ENCODE results near the gene GPX1. TPM values are rescaled to one million over a fixed set of nuclear protein-coding genes. Genes with fewer than 3 reads are reported as not detected.

The GPX1 gene
- polyA plus RNA-seq, 4 donors, result 183 to 419 (median 337) TPM

- 95 to 97% (median 96%) methylated on average over 7 of the region's 7 CpGs for WGBS, 3 donors
- H3K27me3 ChIP-seq (ENCODE audit: control insufficient read depth in 3 of 3, insufficient read depth in 3 of 3, low read length in 3 of 3), result no peaks in the 10 kb centered on the region
- no peak for FAIRE-seq
Measured at GRCh38 chr3:49324768-49325167, 33.4 kb downstream of the GPX1 start.

GRCh38 chr3:49316696-49317457, 41.3 kb downstream of the GPX1 start:
- DNase-seq (no peak), FAIRE-seq (no peak)
- Histone ChIP-seq H3K27ac (ENCODE audit: low read depth in 1 of 3, low read length in 2 of 3) (no peak overlapping the region), H3K9me3 (ENCODE audit: control insufficient read depth in 2 of 2, insufficient read depth in 1 of 2, low read depth in 1 of 2, low read length in 1 of 2) (no peaks in the 10 kb centered on the region), H3K36me3 (ENCODE audit: control insufficient read depth in 3 of 3, insufficient read depth in 2 of 3, low read depth in 1 of 3, low read length in 3 of 3) (peaks cover 19 to 76% (median 24%) of the 10 kb centered on the region in 3 donors), H3K4me1 (ENCODE audit: control insufficient read depth in 3 of 3, insufficient read depth in 2 of 3, low read depth in 1 of 3, low read length in 2 of 3) (no peaks in the 10 kb centered on the region), H3K27me3 (ENCODE audit: control insufficient read depth in 3 of 3, insufficient read depth in 3 of 3, low read length in 3 of 3) (no peaks in the 10 kb centered on the region), H3K4me3 (ENCODE audit: low read depth in 1 of 3, low read length in 3 of 3) (no peak overlapping the region)
- 91 to 97% (median 96%) methylated on average over 16 of the region's 16 CpGs for WGBS, 3 donors

More at GRCh38 chr3:49324768-49325167, 33.4 kb downstream of the GPX1 start:
- H3K27ac ChIP-seq (ENCODE audit: low read depth in 1 of 3, low read length in 2 of 3), result no peak overlapping the region
- H3K36me3 ChIP-seq (ENCODE audit: control insufficient read depth in 3 of 3, insufficient read depth in 2 of 3, low read depth in 1 of 3, low read length in 3 of 3), result peaks cover 12 to 72% (median 20%) of the 10 kb centered on the region in 3 donors
- no peaks in the 10 kb centered on the region for H3K9me3 ChIP-seq (ENCODE audit: control insufficient read depth in 2 of 2, insufficient read depth in 1 of 2, low read depth in 1 of 2, low read length in 1 of 2)
- no peaks in the 10 kb centered on the region for H3K4me1 ChIP-seq (ENCODE audit: control insufficient read depth in 3 of 3, insufficient read depth in 2 of 3, low read depth in 1 of 3, low read length in 2 of 3)
- no peak for DNase-seq
- no peak overlapping the region for H3K4me3 ChIP-seq (ENCODE audit: low read depth in 1 of 3, low read length in 3 of 3)

GRCh38 chr3:49313896-49314688, 44.1 kb downstream of the GPX1 start:
- no peak overlapping the region for H3K4me3 ChIP-seq (ENCODE audit: low read depth in 1 of 3, low read length in 3 of 3)
- H3K27ac ChIP-seq (ENCODE audit: low read depth in 1 of 3, low read length in 2 of 3), result no peak overlapping the region
- no peaks in the 10 kb centered on the region for H3K27me3 ChIP-seq (ENCODE audit: control insufficient read depth in 3 of 3, insufficient read depth in 3 of 3, low read length in 3 of 3)
- H3K9me3 ChIP-seq (ENCODE audit: control insufficient read depth in 2 of 2, insufficient read depth in 1 of 2, low read depth in 1 of 2, low read length in 1 of 2), result no peaks in the 10 kb centered on the region
- DNase-seq (no peak), FAIRE-seq (no peak)
- peaks cover 19 to 80% (median 22%) of the 10 kb centered on the region in 3 donors for H3K36me3 ChIP-seq (ENCODE audit: control insufficient read depth in 3 of 3, insufficient read depth in 2 of 3, low read depth in 1 of 3, low read length in 3 of 3)
- H3K4me1 ChIP-seq (ENCODE audit: control insufficient read depth in 3 of 3, insufficient read depth in 2 of 3, low read depth in 1 of 3, low read length in 2 of 3), result no peaks in the 10 kb centered on the region
- WGBS, 3 donors, result 92 to 100% (median 95%) methylated on average over 1 of the region's 1 CpG

GRCh38 chr3:49311283-49311682, 46.9 kb downstream of the GPX1 start:
- Histone ChIP-seq H3K4me1 (ENCODE audit: control insufficient read depth in 3 of 3, insufficient read depth in 2 of 3, low read depth in 1 of 3, low read length in 2 of 3) (no peaks in the 10 kb centered on the region), H3K4me3 (ENCODE audit: low read depth in 1 of 3, low read length in 3 of 3) (no peak overlapping the region), H3K36me3 (ENCODE audit: control insufficient read depth in 3 of 3, insufficient read depth in 2 of 3, low read depth in 1 of 3, low read length in 3 of 3) (peaks cover 12 to 72% (median 19%) of the 10 kb centered on the region in 3 donors), H3K9me3 (ENCODE audit: control insufficient read depth in 2 of 2, insufficient read depth in 1 of 2, low read depth in 1 of 2, low read length in 1 of 2) (no peaks in the 10 kb centered on the region), H3K27me3 (ENCODE audit: control insufficient read depth in 3 of 3, insufficient read depth in 3 of 3, low read length in 3 of 3) (no peaks in the 10 kb centered on the region), H3K27ac (ENCODE audit: low read depth in 1 of 3, low read length in 2 of 3) (no peak overlapping the region)
- WGBS, 3 donors, result 93 to 97% (median 95%) methylated on average over 3 of the region's 3 CpGs
- no peak for FAIRE-seq
- no peak for DNase-seq

- Histone ChIP-seq H3K4me1 (ENCODE audit: control insufficient read depth in 3 of 3, insufficient read depth in 2 of 3, low read depth in 1 of 3, low read length in 2 of 3) (no peaks in the 10 kb centered on the region), H3K36me3 (ENCODE audit: control insufficient read depth in 3 of 3, insufficient read depth in 2 of 3, low read depth in 1 of 3, low read length in 3 of 3) (peaks cover 15 to 74% (median 22%) of the 10 kb centered on the region in 3 donors), H3K27ac (ENCODE audit: low read depth in 1 of 3, low read length in 2 of 3) (no peak overlapping the region), H3K4me3 (ENCODE audit: low read depth in 1 of 3, low read length in 3 of 3) (no peak overlapping the region), H3K27me3 (ENCODE audit: control insufficient read depth in 3 of 3, insufficient read depth in 3 of 3, low read length in 3 of 3) (no peaks in the 10 kb centered on the region), H3K9me3 (ENCODE audit: control insufficient read depth in 2 of 2, insufficient read depth in 1 of 2, low read depth in 1 of 2, low read length in 1 of 2) (no peaks in the 10 kb centered on the region)
- FAIRE-seq, result no peak
- no peak for DNase-seq
- WGBS, 3 donors, result 97 to 100% (median 100%) methylated on average over 1 of the region's 1 CpG
Measured at GRCh38 chr3:49310677-49311076, 47.5 kb downstream of the GPX1 start.

Other genes with a start within 250 kb of the GPX1 start
- gene USP19, start 237.5 kb downstream of the GPX1 start, polyA plus RNA-seq, result 10 to 100 TPM; 20.1 to 39.6 (median 24.2) TPM
- gene LAMB2, start 225.3 kb downstream of the GPX1 start, polyA plus RNA-seq, result 100 to 1,000 TPM; 124 to 598 (median 246) TPM
- gene CCDC71, start 192.0 kb downstream of the GPX1 start, polyA plus RNA-seq, result 10 to 100 TPM; 13.0 to 24.2 (median 17.9) TPM
- 10 to 100 TPM in 2 of 4 donors, 1 to 10 TPM in 2; 6.3 to 58.0 (median 13.8) TPM for gene KLHDC8B, start 186.8 kb downstream of the GPX1 start, polyA plus RNA-seq
- gene C3orf62, start 81.1 kb downstream of the GPX1 start, polyA plus RNA-seq, result 10 to 100 TPM in 1 of 4 donors, 1 to 10 TPM in 3; 4.5 to 11.1 (median 6.0) TPM
- gene USP4, start 18.3 kb downstream of the GPX1 start, polyA plus RNA-seq, result 10 to 100 TPM; 21.3 to 44.8 (median 24.8) TPM
- 100 to 1,000 TPM; 309 to 371 (median 362) TPM for gene RHOA, start 53.6 kb upstream of the GPX1 start, polyA plus RNA-seq
- gene TCTA, start 54.1 kb upstream of the GPX1 start, polyA plus RNA-seq, result 10 to 100 TPM; 23.5 to 41.8 (median 32.2) TPM
- 10 to 100 TPM; 15.4 to 48.7 (median 27.4) TPM for gene AMT, start 64.1 kb upstream of the GPX1 start, polyA plus RNA-seq
- gene NICN1, start 71.0 kb upstream of the GPX1 start, polyA plus RNA-seq, result 10 to 100 TPM in 1 of 4 donors, 1 to 10 TPM in 3; 2.2 to 14.1 (median 5.4) TPM
- gene DAG1, start 111.9 kb upstream of the GPX1 start, polyA plus RNA-seq, result 10 to 100 TPM in 2 of 4 donors, 1 to 10 TPM in 2; 3.8 to 42.6 (median 23.8) TPM
- under 1 TPM in 3 of 4 donors, not detected in 1; under 0.01 to 0.69 (median 0.64) TPM for gene BSN, start 196.1 kb upstream of the GPX1 start, polyA plus RNA-seq